ENCODE data around the gene EXOC3. TPM values are rescaled to one million over a fixed set of nuclear protein-coding genes. Genes with fewer than 3 reads are reported as not detected.
A peak's percentile ranks its signal among the peaks of the same experiment; 100 is the strongest.

Gene EXOC3
- total RNA-seq, 2 experiments from 2014 or later = 62.2 to 62.3 TPM

- H3K36me3 Mint-ChIP-seq (ENCODE audit: low read depth) = peaks cover 88% of the 10 kb centered on the region
- no peak overlapping the region for H3K4me3 Mint-ChIP-seq
- ChIA-PET CTCF (interaction anchor here (0.9 to 1.3 kb wide), 3 partner anchors 10 to 266 kb away, joined by 3 to 5 read pairs (median 5); no protein-coding TSS in a partner anchor), POLR2A (interaction anchor here (0.8 to 1.8 kb wide), 2 partner anchors 10 to 12 kb away, joined by 4 to 5 read pairs; no protein-coding TSS in a partner anchor)
- ATAC-seq (peak; percentile 57), DNase-seq (peak; percentile 40)
- H3K27me3 Mint-ChIP-seq (ENCODE audit: low read depth) = no peaks in the 10 kb centered on the region
- peaks cover 39% of the 10 kb centered on the region for H3K4me1 Mint-ChIP-seq (ENCODE audit: low read depth)
- peak overlapping the region; percentile 75 for H3K27ac Mint-ChIP-seq
- peaks cover 21% of the 10 kb centered on the region for H3K9me3 Mint-ChIP-seq (ENCODE audit: insufficient read depth)
Observed at GRCh38 chr5:453725-454481, 10.9 kb downstream of the EXOC3 start.

GRCh38 chr5:454936-455335, 12.0 kb downstream of the EXOC3 start:
- Mint-ChIP-seq H3K9me3 (ENCODE audit: insufficient read depth) (peaks cover 21% of the 10 kb centered on the region), H3K4me1 (ENCODE audit: low read depth) (peaks cover 46% of the 10 kb centered on the region), H3K4me3 (no peak overlapping the region), H3K27ac (no peak overlapping the region), H3K27me3 (ENCODE audit: low read depth) (no peaks in the 10 kb centered on the region), H3K36me3 (ENCODE audit: low read depth) (peaks cover 88% of the 10 kb centered on the region)
- POLR2A ChIA-PET = interaction anchor here (1.7 kb wide), 1 partner anchor 9 kb away, joined by 4 read pairs; no protein-coding TSS in a partner anchor
- CTCF ChIA-PET = interaction anchor here (0.9 kb wide), 1 partner anchor 10 kb away, joined by 3 read pairs; no protein-coding TSS in a partner anchor
- ATAC-seq (no peak), DNase-seq (no peak)

GRCh38 chr5:455806-456205, 12.8 kb downstream of the EXOC3 start:
- peaks cover 48% of the 10 kb centered on the region for H3K4me1 Mint-ChIP-seq (ENCODE audit: low read depth)
- no peaks in the 10 kb centered on the region for H3K27me3 Mint-ChIP-seq (ENCODE audit: low read depth)
- ChIA-PET POLR2A (interaction anchor here (1.7 kb wide), 1 partner anchor 9 kb away, joined by 4 read pairs; no protein-coding TSS in a partner anchor), CTCF (interaction anchor here (0.9 kb wide), 1 partner anchor 11 kb away, joined by 3 read pairs; no protein-coding TSS in a partner anchor)
- no peak overlapping the region for H3K27ac Mint-ChIP-seq
- ATAC-seq (no peak), DNase-seq (no peak)
- H3K4me3 Mint-ChIP-seq = no peak overlapping the region
- peaks cover 19% of the 10 kb centered on the region for H3K9me3 Mint-ChIP-seq (ENCODE audit: insufficient read depth)
- H3K36me3 Mint-ChIP-seq (ENCODE audit: low read depth) = peaks cover 88% of the 10 kb centered on the region

- ChIA-PET POLR2A (interaction anchor here (1.0 to 1.7 kb wide), 2 partner anchors 10 to 15 kb away, joined by 3 to 4 read pairs; no protein-coding TSS in a partner anchor), CTCF (interaction anchor here (1.7 kb wide), 1 partner anchor 10 kb away, joined by 6 read pairs; no protein-coding TSS in a partner anchor)
- H3K27ac Mint-ChIP-seq = no peak overlapping the region
- peaks cover 83% of the 10 kb centered on the region for H3K36me3 Mint-ChIP-seq (ENCODE audit: low read depth)
- H3K4me3 Mint-ChIP-seq = no peak overlapping the region
- H3K27me3 Mint-ChIP-seq (ENCODE audit: low read depth) = no peaks in the 10 kb centered on the region
- peaks cover 48% of the 10 kb centered on the region for H3K4me1 Mint-ChIP-seq (ENCODE audit: low read depth)
- peaks cover 11% of the 10 kb centered on the region for H3K9me3 Mint-ChIP-seq (ENCODE audit: insufficient read depth)
- no peak for ATAC-seq
- no peak for DNase-seq
Observed at GRCh38 chr5:456351-457194, 13.6 kb downstream of the EXOC3 start.

GRCh38 chr5:457195-457961, 14.4 kb downstream of the EXOC3 start:
- no peak overlapping the region for H3K4me3 Mint-ChIP-seq
- ChIA-PET CTCF (interaction anchor here (1.7 kb wide), 1 partner anchor 11 kb away, joined by 6 read pairs; no protein-coding TSS in a partner anchor), POLR2A (interaction anchor here (1.0 to 1.3 kb wide), 2 partner anchors 14 kb away, joined by 3 to 5 read pairs; no protein-coding TSS in a partner anchor)
- peaks cover 48% of the 10 kb centered on the region for H3K4me1 Mint-ChIP-seq (ENCODE audit: low read depth)
- H3K27me3 Mint-ChIP-seq (ENCODE audit: low read depth) = no peaks in the 10 kb centered on the region
- H3K27ac Mint-ChIP-seq = no peak overlapping the region
- H3K36me3 Mint-ChIP-seq (ENCODE audit: low read depth) = peaks cover 83% of the 10 kb centered on the region
- ATAC-seq (no peak), DNase-seq (no peak)
- H3K9me3 Mint-ChIP-seq (ENCODE audit: insufficient read depth) = peaks cover 3% of the 10 kb centered on the region

GRCh38 chr5:458547-459353, 15.8 kb downstream of the EXOC3 start:
- ATAC-seq = peak; percentile 39
- POLR2A ChIA-PET = interaction anchor here (1.3 kb wide), 1 partner anchor 13 kb away, joined by 5 read pairs; no protein-coding TSS in a partner anchor
- CTCF ChIA-PET = interaction anchor here (0.8 kb wide), 1 partner anchor 12 kb away, joined by 4 read pairs; no protein-coding TSS in a partner anchor
- H3K27ac Mint-ChIP-seq = peak overlapping the region; percentile 65
- peaks cover 81% of the 10 kb centered on the region for H3K36me3 Mint-ChIP-seq (ENCODE audit: low read depth)
- DNase-seq = no peak
- H3K9me3 Mint-ChIP-seq (ENCODE audit: insufficient read depth) = no peaks in the 10 kb centered on the region
- H3K27me3 Mint-ChIP-seq (ENCODE audit: low read depth) = no peaks in the 10 kb centered on the region
- H3K4me3 Mint-ChIP-seq = no peak overlapping the region
- peaks cover 43% of the 10 kb centered on the region for H3K4me1 Mint-ChIP-seq (ENCODE audit: low read depth)

- H3K4me3 Mint-ChIP-seq = no peak overlapping the region
- CTCF ChIA-PET = interaction anchor here (1.7 kb wide), 1 partner anchor 13 kb away, joined by 7 read pairs; no protein-coding TSS in a partner anchor
Observed at GRCh38 chr5:459562-460272, 16.7 kb downstream of the EXOC3 start.

GRCh38 chr5:460273-460625, 17.3 kb downstream of the EXOC3 start:
- Mint-ChIP-seq H3K9me3 (ENCODE audit: insufficient read depth) (no peaks in the 10 kb centered on the region), H3K4me1 (ENCODE audit: low read depth) (peaks cover 45% of the 10 kb centered on the region), H3K27ac (no peak overlapping the region), H3K4me3 (no peak overlapping the region), H3K36me3 (ENCODE audit: low read depth) (peaks cover 78% of the 10 kb centered on the region), H3K27me3 (ENCODE audit: low read depth) (no peaks in the 10 kb centered on the region)
- ChIA-PET CTCF (interaction anchor here (1.7 kb wide), 1 partner anchor 14 kb away, joined by 7 read pairs; no protein-coding TSS in a partner anchor), POLR2A (no interaction called here)
- DNase-seq (no peak), ATAC-seq (no peak)

More at GRCh38 chr5:459562-460272, 16.7 kb downstream of the EXOC3 start:
- Mint-ChIP-seq H3K36me3 (ENCODE audit: low read depth) (peaks cover 82% of the 10 kb centered on the region), H3K4me1 (ENCODE audit: low read depth) (peaks cover 45% of the 10 kb centered on the region), H3K27me3 (ENCODE audit: low read depth) (no peaks in the 10 kb centered on the region), H3K9me3 (ENCODE audit: insufficient read depth) (no peaks in the 10 kb centered on the region), H3K27ac (peak overlapping the region; percentile 43)
- ATAC-seq (no peak), DNase-seq (no peak)
- POLR2A ChIA-PET = no interaction called here

- Mint-ChIP-seq H3K4me3 (no peak overlapping the region), H3K27me3 (ENCODE audit: low read depth) (no peaks in the 10 kb centered on the region), H3K9me3 (ENCODE audit: insufficient read depth) (no peaks in the 10 kb centered on the region), H3K36me3 (ENCODE audit: low read depth) (peaks cover 74% of the 10 kb centered on the region), H3K4me1 (ENCODE audit: low read depth) (peaks cover 45% of the 10 kb centered on the region), H3K27ac (no peak overlapping the region)
- ChIA-PET CTCF (no interaction called here), POLR2A (no interaction called here)
- no peak for DNase-seq
- ATAC-seq = no peak
Observed at GRCh38 chr5:462051-462481, 19.1 kb downstream of the EXOC3 start.

GRCh38 chr5:463301-463700, 20.3 kb downstream of the EXOC3 start:
- no peak for ATAC-seq
- peaks cover 43% of the 10 kb centered on the region for H3K4me1 Mint-ChIP-seq (ENCODE audit: low read depth)

More at GRCh38 chr5:463301-463700, 20.3 kb downstream of the EXOC3 start:
- no peaks in the 10 kb centered on the region for H3K9me3 Mint-ChIP-seq (ENCODE audit: insufficient read depth)
- peaks cover 65% of the 10 kb centered on the region for H3K36me3 Mint-ChIP-seq (ENCODE audit: low read depth)
- ChIA-PET POLR2A (interaction anchor here (0.9 to 1.1 kb wide), 2 partner anchors 17 to 93 kb away, joined by 3 read pairs; no protein-coding TSS in a partner anchor), CTCF (interaction anchor here (0.9 kb wide), 1 partner anchor 10 kb away, joined by 5 read pairs; no protein-coding TSS in a partner anchor)
- no peak overlapping the region for H3K4me3 Mint-ChIP-seq
- no peak for DNase-seq
- no peaks in the 10 kb centered on the region for H3K27me3 Mint-ChIP-seq (ENCODE audit: low read depth)
- H3K27ac Mint-ChIP-seq = peak overlapping the region; percentile 67

All from activated CD8-positive, alpha-beta T cell treated with anti-CD3 and anti-CD28 coated beads, Interleukin-2, amount 10 ng/mL, durations not matched to agents 7 days and 5 days (primary cell).